ENCODE measurements around the gene GPR22.

Gene GPR22

DNA sequence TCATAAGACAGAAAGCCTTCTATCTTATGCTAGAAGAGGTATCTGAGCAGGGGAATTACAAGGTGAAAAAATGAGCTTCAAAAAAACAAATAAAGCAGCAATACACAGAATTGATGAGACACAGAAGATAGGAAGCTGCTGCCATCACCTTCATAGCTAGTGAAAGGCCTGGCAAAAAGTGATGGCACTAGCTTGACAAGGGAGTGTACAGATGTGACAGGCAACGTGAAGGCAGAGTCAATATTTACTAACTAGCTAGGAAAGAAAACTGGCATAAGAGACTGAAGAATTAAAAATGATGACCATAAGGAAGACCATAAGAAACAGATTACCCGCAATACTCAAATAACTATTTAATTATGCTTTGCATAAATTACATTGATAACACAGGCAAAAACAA lies 9.4 kb downstream of the GPR22 start:
- no peak for DNase-seq (ENCODE audit: low read depth)

DNA sequence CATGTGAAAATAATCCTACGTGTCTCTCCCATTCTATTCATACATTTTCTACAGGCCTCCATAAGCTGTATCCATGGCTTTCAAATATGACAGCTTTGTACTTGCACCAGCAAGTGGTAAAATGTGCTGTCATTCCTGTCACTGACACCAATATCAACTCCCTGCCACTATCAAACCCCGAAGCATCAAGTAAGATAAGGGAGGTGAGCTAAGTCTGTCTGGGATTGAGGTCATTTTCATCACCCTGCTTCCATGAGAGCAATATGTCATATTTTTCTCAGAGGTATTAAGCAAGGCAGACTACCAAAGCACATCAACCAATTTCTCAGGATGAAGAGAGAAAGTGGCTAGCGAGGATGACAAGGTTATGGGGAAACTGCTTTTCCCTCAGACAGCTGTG lies 11.1 kb downstream of the GPR22 start:
- no peak for DNase-seq (ENCODE audit: low read depth)

DNA sequence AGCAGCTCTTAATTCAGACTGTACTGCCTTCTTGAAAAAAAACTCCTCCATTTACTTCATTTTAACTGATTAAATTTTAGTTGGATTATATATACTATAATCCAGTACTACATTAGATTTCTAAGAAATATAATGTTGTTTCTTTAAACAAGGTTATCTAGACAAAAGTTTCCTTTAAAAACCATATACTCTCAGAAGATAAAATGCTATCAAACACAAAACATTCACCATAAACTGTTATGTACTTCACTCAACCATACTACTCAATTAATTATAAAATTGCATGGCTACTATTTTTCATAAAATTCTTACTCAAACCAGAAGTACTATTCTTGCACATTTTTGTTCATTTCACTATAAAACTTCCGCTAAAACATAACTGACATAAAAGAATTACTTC lies 12.7 kb downstream of the GPR22 start:
- DNase-seq (ENCODE audit: low read depth): no peak

DNA sequence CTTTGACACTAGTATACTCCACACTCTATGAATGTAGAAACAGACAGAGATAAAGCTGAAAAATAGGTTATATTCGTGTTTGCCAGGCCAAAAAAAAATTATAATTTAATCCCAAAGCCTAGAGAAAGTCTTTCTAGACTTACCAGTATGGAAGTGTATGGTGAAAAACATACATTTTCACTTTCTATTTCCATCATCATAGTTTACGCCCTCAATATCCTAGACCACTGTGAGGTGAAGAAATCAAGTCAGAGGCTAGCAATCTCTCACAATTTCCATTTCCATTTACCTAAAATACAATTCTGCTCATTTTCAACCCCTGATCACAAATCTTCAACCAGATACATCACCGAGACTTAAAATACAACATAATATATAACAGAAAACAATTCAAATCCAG lies 16.2 kb downstream of the GPR22 start:
- DNase-seq (ENCODE audit: low read depth): no peak

DNA sequence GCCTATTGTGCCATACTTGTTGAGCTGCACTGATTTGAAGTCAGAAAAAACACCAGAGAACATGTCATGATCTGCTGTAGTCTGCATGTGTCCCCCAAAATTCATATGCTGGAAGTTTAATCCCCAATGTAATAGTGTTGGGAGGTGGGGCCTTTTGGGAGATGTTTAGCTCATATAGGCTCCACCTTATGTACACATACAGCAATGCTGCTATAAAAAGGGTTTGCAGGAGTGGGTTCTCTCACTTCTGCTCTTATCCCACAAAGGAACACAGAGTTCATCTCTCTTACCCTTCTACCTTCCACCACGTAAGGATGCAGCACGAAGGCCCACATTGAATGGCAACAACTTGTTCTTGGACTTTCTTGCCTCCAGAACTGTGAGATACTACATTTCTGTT lies 23.0 kb downstream of the GPR22 start:
- no peak for DNase-seq (ENCODE audit: low read depth)

DNA sequence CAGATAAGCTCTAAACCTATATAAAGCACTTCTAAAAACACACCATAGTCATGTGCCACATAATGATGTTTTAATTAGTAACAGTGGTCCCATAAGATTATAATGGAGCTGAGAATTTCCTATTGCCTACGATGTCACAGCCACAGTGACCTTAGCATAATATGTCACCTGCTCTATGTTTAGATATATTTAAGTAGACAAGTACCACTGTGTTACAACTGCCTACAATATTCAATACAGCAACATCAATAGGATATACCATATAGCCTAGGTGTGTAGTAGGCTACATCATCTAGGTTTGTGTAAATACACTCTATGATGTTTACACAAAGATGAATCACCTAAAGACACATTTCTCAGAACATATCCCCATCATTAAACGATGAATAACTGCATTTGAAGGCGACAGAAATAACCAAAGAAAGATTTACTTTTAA lies 24.5 kb downstream of the GPR22 start:
- DNase-seq (ENCODE audit: low read depth): no peak

DNA sequence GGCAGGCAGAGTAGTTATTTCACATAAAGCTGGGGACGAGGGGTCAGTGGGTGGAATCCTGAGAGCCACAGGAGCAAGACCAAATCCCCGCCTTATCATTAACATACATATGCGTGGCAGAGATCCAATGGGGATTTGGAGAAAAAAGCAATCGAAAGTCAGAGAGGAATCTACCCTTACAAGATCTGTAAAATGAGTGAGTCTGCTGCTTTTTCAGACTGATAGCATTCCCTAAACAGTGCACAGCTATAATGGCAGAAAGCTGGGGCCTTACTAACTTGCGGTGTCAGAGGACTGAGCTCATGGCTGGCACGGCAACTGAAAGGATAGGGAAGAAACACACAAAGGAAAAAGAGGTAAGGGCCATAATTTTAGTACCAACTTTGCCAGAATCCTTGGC lies 25.0 kb downstream of the GPR22 start:
- no peak for DNase-seq (ENCODE audit: low read depth)

DNA sequence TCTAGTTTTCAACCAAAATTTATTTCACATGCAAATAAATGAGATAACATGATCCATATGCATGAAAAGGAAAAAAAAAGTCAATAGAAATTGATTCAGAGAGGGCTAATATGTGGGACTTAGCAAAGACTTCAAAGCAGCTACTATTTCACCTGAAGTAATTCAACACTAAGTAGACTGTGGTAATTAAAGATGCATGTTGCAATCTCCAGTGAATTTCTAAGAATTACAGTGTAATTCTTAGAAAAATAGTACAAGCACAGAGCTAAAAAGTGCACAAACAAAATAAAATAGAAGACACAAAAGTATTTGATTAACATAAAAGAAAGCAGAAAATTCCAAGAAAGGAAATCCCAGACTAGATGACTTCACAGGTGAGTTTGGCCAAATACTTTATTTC lies 25.7 kb downstream of the GPR22 start:
- no peak for DNase-seq (ENCODE audit: low read depth)

DNA sequence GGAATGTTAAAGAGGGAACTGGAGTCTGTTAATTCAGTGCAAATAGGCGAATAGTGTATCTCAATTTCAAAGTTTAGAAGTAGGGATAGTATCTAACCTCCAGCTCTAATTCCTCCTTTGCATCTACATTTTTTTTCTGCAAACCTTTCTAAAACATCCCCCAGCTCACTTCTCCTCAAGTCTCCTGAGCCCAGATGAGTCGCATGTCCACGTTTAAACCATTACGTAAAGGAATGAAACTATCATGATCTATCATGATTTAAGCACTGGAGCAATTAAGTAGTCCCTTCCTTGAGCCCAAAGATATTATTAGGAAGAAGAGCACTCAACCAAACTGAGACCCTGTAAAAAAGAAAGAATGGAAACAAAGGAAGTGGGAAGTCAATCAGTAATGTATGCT lies 29.9 kb downstream of the GPR22 start:
- no peak for DNase-seq (ENCODE audit: low read depth)

DNA sequence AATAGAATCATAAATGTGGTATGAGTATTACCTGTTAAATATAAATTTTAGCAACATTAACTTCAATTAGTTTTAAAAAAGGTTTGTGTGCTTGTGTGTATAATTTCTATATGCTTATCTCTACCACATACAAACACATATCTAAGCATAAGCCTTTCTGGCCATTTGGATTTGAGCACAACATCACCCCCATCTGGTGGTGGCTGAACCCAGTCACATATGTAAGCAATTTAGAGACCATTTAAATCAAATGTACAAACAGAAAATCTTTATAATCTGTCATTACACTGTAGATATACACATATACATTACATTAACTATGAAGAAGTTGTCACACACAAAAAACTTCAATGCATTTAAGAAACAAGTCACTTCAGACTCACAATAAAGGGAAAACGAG lies 31.7 kb downstream of the GPR22 start:
- no peak for DNase-seq (ENCODE audit: low read depth)

DNA sequence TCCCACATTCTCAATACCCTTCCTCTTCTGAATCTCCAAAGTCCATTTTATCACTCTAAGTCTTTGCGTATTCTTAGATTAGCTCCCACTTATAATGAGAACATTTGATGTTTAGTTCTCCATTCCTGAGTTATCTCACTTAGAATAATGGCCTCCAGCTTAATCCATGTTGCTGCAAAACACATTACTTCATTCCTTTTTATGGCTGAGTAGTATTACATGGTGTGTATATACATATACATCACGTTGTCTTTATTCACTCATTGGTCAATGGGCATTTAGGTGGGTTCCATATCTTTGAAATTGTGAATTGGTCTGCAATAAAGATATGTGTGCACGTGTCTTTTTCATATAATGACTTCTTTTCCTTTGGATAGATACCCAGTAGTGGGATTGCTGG lies 32.3 kb downstream of the GPR22 start:
- no peak for DNase-seq (ENCODE audit: low read depth)

DNA sequence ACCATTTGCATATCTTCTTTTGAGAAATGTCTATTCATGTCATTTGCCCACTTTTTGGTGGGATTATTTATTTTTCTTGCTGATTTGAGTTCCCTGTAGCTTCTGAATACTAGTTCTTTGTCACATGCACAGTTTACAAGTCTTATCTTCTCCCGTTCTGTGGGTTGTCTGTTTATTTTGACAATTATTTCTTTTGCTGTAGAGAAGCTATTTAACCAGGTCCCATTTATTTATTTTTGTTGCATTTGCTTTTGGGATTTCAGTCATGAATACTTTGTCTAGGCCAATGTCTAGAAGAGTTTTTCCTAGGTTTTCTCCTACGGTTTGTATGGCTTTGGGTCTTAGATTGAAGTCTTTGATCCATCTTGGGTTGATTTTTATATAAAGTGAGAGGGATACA lies 32.9 kb downstream of the GPR22 start:
- DNase-seq (ENCODE audit: low read depth): no peak

DNA sequence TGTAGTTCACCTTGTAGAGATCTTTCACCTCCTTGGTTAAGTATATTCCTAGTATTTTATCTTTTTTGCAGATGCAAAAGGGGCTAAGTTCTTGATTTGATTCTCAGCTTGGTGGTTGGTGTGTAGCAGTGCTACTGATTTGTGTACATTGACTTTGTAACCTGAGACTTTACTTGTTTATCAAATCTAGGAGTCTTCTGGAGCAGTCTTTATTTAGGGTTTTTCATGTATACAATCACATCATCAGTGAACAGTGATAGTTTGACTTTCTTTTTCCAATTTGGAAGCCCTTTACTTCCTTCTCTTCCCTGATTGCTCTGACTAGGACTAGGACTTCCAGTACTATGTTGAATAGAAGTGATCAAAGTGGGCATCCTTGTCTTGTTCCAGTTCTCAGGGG lies 33.8 kb downstream of the GPR22 start:
- DNase-seq (ENCODE audit: low read depth): no peak

DNA sequence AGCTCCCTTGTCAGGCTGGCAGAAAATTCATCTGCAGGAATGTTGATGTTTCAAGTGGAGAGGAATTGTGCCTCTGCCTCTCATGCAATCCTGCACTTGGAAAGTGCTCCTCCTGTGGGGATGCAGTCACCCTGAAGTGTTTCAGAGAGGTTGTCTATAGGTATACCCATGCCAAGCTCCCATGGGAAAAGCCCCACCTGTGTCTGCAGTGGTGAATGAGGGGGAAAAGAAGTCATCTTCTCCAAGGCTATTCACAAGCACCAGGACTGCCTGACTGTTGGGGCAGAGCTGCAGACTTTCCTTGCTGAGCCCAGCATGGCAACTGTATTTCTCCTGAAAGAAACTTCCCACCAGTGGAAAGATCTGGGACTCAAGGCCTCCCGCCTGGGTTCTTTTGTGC lies 35.5 kb downstream of the GPR22 start:
- DNase-seq (ENCODE audit: low read depth): no peak

DNA sequence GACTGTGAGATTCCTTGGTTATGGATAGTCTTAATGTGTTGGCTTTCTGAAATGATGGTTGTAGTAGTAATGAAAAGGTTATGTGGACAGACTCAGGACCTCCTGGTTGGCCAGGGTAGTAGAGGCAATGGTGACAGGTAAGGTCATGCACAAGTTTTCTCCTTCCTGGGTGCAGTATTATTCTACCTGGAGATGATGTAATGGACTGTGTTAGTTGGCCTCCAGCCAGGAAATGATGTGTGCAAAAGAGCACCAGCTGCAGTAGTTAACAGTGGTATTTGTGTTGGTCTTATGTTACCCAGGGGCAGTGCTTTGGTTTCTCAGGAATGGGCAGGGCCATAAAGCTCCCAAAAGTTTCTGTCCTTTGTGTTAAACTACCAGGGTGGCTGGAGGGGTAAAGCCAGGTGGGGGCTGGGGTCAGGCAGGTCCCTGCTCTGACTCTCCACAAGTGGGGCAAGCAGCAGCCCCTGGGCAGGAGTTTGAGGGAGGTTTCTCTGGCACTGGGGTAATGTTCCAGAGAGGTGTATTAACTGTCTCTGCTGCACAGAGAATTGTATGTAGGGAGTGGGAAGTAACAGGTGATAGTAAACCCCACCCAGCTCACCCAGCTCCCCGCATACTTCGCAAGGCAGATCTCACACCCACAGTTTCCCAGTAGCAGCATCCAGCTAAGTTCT lies 36.3 kb downstream of the GPR22 start:
- DNase-seq (ENCODE audit: low read depth): no peak

DNA sequence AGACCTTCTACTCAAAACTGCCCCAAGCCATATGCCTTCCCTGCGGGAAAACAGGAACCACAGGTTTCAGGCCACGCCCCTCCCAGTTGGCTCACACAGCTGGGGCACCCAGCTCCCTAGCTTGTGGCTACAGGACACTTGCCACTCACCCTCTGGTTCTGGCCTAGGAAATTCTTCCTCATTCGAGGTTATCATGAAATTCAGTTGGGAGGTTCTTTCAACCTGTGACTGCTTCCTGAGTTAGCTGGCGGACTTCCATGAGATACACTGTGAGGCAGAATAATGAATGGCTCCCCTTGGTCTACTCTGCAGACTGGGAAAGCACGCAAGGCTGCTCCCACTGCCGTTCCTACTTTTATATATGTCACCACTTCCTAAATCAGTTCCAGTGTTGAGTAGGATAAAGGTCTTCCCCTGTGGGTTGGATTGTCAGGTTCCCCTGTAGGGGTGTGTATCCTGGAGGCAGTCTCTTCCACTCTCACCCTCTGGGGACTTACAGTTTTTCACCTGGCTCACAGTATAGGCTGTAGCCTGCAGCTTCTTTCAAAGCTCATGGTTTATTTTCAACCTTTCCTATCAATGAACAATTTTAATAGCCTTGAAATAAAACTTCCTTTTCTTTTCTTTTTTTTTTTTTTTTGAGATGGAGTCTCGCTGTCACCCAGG lies 37.0 kb downstream of the GPR22 start:
- no peak for DNase-seq (ENCODE audit: low read depth)
